ENCODE measurements around the gene TMEM25.
"Not testable (repeated sequence)": the region's sequence is repeated elsewhere in the genome, so short reads cannot be mapped to it uniquely, and the experiment has no call there.

TMEM25 gene

DNA sequence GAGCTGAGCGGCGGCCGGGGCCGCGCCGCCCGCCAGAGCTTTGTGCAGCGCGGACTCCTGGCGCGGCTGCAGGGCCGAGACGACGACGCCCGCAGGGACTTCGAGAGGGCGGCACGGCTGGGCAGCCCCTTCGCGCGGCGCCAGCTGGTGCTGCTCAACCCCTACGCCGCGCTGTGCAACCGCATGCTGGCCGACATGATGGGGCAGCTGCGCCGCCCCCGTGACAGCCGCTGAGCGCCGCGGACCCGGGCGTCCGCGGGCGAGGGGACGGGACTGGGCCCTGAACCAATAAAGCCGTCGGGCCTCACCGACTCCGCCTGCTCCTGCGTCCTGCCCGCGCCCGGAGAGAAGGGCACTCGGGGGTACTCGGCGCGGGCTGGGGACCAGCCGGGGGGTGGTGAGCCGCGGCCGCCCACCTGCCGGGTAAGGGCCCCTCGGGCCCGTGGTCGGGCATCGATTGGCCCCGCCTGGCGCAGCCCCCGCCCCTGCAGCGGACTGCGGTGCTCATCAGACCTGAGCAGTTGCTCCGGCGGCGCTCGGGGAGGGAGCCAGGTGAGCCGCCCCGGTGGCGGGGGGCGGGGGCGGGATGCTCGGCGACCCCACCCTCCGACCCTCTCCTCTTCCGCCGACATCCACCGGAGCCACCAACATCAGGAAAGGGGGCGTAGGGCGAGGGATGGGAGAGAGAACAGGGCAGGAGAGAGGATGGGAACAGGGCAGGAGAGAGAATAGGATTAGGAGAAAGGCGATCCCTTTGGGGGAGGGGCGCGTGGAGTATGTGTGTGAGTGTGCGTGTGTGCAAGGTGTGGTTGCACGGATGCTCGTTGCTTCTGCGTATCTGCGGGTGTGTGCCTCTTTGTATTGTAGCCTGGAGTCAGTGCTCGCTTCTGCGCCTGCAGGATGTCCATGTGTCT, at the start of gene TMEM25:
TSS of gene TMEM25 (plus strand) at position 510 of the 914 bp plus-strand sequence. CDS start 610 bp downstream, outside the sequence.
- peak; percentile 48 to 65 (median 49) for DNase-seq (ENCODE audit: low read depth in 2 of 3, low spot score in 1 of 3)

GRCh38 chr11:118481238-118481637, 49.8 kb upstream of the TMEM25 start:
- DNase-seq (ENCODE audit: low read depth in 2 of 3, low spot score in 1 of 3), result not testable (repeated sequence)

- DNase-seq (ENCODE audit: low read depth in 2 of 3, low spot score in 1 of 3), result no peak
Observed at GRCh38 chr11:118484405-118484804, 46.6 kb upstream of the TMEM25 start.

DNA sequence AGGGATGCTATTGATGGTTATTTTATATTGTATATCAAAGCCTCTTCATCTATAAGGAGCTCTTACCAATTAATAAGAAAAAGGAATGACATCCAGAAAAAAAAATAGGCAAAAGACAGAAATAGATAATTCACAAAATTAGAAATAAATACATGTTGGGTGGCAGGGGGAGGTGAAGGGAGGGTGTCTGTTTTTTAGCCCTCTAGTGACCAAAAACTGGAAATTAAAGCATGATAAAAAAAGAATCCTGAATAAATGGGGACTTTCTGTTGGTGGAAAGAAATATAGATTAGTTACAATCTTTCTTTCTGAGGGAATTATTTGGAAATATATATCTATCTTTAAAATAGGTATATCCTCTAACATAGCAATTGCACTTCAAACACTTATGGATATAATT, 45.7 kb upstream of the TMEM25 start:
- no peak for DNase-seq (ENCODE audit: low read depth in 2 of 3, low spot score in 1 of 3)

GRCh38 chr11:118488480-118489109, 42.4 kb upstream of the TMEM25 start:
- peak; percentile 53 to 80 (median 65) for DNase-seq (ENCODE audit: low read depth in 2 of 3, low spot score in 1 of 3)

- DNase-seq (ENCODE audit: low read depth in 2 of 3, low spot score in 1 of 3), result peak in 1 of 3 donors; percentile 10
Observed at GRCh38 chr11:118491041-118491440, 40.0 kb upstream of the TMEM25 start.

DNA sequence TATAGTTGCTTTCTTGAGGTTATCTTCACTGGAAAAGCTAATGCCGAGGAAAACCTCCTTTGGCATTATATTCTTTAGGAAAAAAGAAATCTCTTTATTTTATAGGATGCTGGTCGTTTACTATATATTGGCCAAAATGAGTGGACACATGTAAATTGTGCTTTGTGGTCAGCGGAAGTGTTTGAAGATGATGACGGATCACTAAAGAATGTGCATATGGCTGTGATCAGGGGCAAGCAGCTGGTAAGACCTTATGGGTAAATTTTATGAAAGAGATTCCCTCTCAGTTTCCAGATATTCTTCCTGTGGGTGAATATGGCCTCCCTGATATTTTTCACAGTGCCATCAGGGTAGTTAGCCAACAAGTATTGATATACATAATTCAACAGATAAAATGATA, 33.2 kb upstream of the TMEM25 start:
- DNase-seq (ENCODE audit: low read depth in 2 of 3, low spot score in 1 of 3), result no peak

DNA sequence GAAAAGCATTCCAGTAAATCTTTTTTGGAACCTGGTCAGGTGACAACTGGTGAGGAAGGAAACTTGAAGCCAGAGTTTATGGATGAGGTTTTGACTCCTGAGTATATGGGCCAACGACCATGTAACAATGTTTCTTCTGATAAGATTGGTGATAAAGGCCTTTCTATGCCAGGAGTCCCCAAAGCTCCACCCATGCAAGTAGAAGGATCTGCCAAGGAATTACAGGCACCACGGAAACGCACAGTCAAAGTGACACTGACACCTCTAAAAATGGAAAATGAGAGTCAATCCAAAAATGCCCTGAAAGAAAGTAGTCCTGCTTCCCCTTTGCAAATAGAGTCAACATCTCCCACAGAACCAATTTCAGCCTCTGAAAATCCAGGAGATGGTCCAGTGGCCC, 27.8 kb upstream of the TMEM25 start:
- no peak for DNase-seq (ENCODE audit: low read depth in 2 of 3, low spot score in 1 of 3)

DNA sequence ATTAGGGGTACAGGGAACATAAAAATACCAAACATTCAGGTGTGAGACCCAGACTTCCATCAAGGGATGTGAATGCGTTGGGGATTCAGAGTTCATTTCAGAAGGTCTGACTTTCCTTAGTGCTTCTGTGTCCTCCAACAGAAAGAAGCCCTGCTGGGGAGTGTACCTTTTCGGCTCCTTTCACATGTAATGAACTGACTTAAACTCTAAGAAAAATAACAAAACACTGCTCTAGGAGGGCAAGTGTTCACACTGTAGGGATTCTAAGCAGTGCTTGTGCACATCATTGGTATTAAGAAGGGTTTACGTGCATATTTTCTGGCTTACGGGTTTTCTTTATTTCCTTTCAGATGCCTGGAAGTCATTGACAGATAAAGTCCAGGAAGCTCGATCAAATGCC, 19.4 kb upstream of the TMEM25 start:
- no peak for DNase-seq (ENCODE audit: low read depth in 2 of 3, low spot score in 1 of 3)

- no peak for DNase-seq (ENCODE audit: low read depth in 2 of 3, low spot score in 1 of 3)
Observed at GRCh38 chr11:118514103-118514502, 16.9 kb upstream of the TMEM25 start.

GRCh38 chr11:118519549-118519948, 11.4 kb upstream of the TMEM25 start:
- DNase-seq (ENCODE audit: low read depth in 2 of 3, low spot score in 1 of 3), result no peak

DNA sequence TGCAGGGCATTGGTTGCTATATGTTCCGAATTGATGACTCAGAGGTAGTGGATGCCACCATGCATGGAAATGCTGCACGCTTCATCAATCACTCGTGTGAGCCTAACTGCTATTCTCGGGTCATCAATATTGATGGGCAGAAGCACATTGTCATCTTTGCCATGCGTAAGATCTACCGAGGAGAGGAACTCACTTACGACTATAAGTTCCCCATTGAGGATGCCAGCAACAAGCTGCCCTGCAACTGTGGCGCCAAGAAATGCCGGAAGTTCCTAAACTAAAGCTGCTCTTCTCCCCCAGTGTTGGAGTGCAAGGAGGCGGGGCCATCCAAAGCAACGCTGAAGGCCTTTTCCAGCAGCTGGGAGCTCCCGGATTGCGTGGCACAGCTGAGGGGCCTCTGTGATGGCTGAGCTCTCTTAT, 9.1 kb upstream of the TMEM25 start:
- no peak for DNase-seq (ENCODE audit: low read depth in 2 of 3, low spot score in 1 of 3)

GRCh38 chr11:118522571-118523072, 8.4 kb upstream of the TMEM25 start:
- DNase-seq (ENCODE audit: low read depth in 2 of 3, low spot score in 1 of 3), result no peak

GRCh38 chr11:118524356-118524755, 6.6 kb upstream of the TMEM25 start:
- no peak for DNase-seq (ENCODE audit: low read depth in 2 of 3, low spot score in 1 of 3)

- no peak for DNase-seq (ENCODE audit: low read depth in 2 of 3, low spot score in 1 of 3)
Observed at GRCh38 chr11:118524757-118525470, 6.1 kb upstream of the TMEM25 start.

- DNase-seq (ENCODE audit: low read depth in 2 of 3, low spot score in 1 of 3), result no peak
Observed at GRCh38 chr11:118526688-118527087, 4.3 kb upstream of the TMEM25 start.

- no peak for DNase-seq (ENCODE audit: low read depth in 2 of 3, low spot score in 1 of 3)
Observed at GRCh38 chr11:118527109-118527508, 3.9 kb upstream of the TMEM25 start, which contains the start of gene TTC36. Gene TTC36, plus strand, starts transcription at chr11:118527474. Its CDS starts 21 bp downstream, at chr11:118527495.

- no peak for DNase-seq (ENCODE audit: low read depth in 2 of 3, low spot score in 1 of 3)
Observed at GRCh38 chr11:118528511-118528910, 2.5 kb upstream of the TMEM25 start.

DNA sequence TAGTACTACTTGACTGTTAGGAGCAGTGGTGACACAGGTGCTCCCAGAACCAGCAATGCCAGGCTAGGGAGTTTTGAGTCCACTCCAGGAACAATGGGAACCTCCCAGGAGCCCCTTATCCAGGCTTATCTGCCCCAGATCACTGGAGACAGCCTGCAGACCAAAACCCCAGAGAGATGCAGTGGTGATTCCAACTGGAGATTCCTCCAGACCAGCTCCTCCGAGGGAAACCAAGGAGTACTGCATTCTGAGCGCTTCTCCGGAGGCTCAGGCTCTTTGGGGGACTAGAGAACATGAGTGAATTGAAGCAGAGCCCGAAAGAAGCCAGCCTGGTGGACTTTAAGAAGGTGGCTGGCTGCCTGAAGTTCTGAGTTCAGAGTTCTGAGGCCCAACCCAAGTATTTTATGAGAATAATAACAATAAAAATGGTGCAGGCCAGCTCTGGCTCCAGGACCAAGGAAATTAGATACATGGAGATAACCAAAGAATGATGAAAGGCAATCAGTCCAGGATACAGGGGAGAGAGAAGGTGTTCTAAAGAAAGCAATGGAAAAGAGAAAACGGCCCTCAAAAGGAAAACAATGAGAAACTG, 1.3 kb upstream of the TMEM25 start:
- DNase-seq (ENCODE audit: low read depth in 2 of 3, low spot score in 1 of 3), result no peak

DNA sequence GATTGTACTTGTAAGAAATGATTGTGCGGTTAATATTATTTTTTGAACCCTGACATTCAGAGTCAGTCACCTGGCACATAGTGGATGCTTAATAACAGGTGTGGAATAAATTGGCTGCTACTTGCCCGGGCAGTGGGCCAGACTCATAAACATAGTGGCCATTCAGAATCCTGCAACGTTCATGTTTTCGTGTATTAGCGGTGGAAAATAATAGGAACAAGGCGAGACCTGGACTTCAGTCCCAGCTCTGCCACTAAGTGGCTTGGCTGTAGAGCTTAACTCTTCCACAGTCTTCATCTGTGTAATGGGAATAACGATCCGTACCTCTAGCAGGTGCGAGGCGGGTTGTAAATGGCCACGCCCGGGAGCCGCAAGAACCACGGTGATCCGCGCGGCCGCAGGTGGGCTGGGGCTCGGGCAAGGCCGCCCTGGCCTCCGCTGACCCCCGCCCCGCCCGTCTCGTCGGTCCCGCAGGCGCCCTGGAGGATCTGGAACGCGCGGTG, 761 bp upstream of the TMEM25 start:
- peak in 1 of 3 donors; percentile 1 for DNase-seq (ENCODE audit: low read depth in 2 of 3, low spot score in 1 of 3)

DNA sequence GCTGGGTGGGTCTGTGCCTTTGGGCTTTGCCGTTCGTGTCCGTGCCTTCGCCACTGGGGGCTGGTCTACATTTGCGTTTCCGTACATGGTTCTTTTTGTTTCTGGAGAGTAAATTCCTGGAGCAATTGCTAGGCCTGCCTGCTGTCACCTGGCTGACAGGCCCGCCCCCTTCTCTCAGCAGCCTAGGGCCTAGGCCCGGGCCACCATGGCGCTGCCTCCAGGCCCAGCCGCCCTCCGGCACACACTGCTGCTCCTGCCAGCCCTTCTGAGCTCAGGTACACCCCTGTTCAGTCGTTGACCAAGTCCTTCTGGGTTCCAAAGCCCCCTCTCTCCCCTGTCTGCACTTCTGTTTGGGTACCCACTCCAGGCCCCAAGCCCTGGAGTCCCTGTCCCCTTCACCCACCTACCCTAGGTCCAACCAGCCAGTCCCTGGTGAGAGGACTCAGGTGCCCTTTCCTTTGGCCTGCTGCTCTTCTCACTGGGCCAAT, 649 bp downstream of the TMEM25 start:
- no peak for DNase-seq (ENCODE audit: low read depth in 2 of 3, low spot score in 1 of 3)

Measured in stimulated activated CD4-positive, alpha-beta T cell treated with anti-CD3 and anti-CD28 coated beads, Interleukin-12 subunit alpha, Interleukin-12 subunit beta, amount 100 ng/mL, for 48 hours (primary cell).